GM19043 (cell line): ENCODE measurements around the gene EVA1A.

Source experiments
- ATAC-seq: cut with Tn5 transposase; IDR thresholded peaks from one replicate; pipeline ENCODE4 v1.9.1; 2021; ENCODE audit warnings: low read depth; ENCODE audit not compliant: unreplicated experiment

The EVA1A gene, protein sequence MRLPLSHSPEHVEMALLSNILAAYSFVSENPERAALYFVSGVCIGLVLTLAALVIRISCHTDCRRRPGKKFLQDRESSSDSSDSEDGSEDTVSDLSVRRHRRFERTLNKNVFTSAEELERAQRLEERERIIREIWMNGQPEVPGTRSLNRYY

DNA sequence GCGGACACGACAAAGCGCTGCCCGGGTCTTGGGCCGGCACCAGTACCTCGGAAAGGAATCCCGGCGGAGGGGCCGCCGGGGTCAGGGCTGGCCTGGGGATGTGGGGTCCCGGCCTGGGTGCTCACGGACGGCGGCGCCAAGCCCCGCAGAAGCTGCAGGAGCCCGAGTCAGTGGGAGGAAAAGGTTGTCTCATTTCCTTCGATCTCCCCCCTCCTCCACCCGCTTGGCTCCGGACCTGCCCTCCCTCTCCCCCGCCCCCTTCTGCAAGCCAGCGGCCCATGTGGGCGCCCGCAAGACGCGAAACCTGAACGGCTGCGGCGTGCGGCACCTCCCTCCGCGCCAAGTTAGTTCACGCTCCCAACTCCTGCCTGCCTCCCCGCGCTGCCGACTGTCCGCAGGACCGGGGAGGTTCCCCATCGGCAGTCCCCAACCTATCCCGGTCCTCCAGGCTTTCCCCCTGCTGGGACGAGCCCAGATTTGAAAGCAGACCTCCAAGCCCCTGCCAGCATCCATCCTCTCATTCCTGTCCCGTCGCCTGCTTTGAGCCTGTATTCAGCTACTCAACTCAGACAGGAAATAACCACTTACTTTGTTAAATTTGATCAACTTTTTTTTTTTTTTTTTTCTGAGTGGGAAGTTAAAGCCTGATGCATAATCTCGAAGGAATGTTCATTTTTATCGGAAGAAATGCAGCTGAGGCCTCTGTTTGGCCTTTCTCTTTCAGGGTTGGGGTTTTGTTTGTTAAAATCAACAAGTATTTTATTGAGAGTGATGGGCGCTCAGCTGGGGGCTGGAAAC, at the start of gene EVA1A:
Gene EVA1A, minus strand, starts transcription at position 172 of the 798 bp plus-strand sequence. CDS start 42,799 bp downstream, outside the sequence.
- no peak for ATAC-seq

DNA sequence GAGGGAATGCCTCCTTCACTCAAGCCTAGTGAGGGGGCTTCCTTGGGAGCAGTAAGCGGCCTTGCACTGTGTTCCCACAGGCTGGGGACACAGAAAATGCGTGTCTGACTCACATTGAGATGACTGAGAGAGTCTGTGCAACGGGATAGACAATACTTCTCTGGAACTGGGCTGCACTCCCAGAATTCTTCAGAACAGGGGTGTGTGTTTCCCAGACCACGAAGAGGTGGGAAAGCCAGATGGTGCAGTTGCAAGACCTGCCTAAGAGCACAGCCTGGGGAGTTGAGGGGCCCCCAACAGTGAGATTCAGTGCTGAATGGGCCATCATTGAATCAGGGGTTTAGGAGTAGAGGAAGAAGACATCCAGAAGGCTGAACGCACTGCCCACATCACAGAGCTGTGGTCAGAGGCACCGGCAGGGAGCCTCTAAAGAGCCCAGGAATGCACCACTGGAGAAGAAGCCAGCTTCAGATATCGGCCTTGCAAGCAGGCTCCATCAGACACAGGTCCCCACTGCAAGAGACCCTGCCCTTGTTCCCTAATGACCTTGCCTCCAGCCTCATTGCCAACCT, 49.3 kb upstream of the EVA1A start:
- ATAC-seq = no peak

DNA sequence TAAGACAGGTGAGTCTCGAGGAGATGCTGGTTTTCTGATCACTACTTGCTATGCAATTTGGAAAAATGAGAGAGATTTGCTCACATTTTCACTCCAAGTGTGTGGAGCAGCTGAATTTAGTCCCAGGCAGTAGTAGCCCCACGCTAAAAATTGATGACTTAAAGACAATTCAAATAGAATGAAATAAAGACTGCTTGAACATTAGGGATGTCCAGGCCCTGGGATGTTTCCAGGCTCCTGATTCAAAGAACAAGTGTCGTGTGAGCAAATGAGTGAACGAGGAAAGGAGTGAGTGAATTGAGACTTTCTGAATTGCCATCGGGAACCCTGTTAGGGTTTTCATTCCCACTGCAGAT, 48.6 kb upstream of the EVA1A start:
- no peak for ATAC-seq

DNA sequence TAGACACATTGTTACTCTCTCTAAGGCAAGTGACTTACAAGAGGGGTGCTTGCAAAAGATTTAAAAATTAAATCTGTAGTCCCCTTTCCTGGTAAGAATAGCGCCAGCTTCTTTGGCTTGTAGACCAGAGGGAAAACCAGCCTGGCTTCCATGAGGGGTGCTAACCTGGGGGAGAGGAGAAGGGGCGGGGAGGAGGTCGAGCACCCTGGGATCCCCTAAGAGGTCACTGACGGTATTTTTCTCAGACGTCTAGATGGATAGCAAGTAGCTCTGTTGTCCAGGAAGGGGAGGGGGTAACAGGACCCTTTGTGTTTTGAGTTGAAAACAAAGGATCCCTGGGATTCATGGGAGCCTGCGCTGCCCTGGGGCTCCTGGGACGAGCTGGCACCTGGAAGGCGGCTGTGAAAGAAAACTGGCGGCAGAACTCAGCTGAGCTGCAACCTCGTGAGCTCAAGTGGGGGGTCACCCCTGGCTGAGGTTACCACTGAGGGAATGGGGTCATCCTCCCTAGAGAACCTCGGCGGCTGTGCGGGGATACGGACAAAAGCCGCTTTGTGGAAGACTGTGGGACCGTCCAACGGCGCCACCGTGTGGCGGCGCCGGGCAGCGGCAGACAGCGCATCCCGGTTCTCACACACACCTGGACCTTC, 48.1 kb upstream of the EVA1A start:
- ATAC-seq = peak; percentile 62

DNA sequence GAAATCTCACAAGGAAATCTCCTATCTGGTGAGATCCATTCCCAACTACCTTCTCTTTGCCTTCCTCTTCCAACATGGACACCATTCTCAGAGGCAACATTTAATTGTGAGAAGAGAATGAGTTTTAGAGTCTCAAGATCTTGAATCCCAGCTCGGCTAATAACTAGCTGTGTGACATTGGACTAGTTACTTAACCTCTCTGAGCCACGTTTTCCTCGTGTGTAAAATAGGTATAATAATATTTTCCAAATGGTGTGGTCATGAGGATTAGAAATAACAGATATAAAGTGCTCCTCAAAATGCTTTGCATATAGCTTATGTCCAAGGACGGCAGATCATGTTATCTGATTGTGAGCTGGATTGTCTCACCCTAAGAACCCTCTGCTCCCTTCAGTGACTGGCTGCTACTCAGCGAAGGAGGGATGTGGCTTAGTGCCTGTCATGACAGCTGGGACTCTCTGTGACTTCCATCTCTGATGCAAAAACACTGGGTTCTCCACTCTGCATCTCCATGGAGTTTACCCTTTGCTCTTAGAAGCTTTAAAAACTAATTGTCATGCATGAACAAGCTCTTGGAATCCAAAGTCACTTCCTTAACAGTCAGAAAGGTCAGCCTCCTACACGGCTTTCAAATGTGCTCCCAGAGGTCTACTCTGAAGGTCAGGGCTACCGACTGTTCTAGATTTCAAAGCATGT, 47.4 kb upstream of the EVA1A start:
- no peak for ATAC-seq

DNA sequence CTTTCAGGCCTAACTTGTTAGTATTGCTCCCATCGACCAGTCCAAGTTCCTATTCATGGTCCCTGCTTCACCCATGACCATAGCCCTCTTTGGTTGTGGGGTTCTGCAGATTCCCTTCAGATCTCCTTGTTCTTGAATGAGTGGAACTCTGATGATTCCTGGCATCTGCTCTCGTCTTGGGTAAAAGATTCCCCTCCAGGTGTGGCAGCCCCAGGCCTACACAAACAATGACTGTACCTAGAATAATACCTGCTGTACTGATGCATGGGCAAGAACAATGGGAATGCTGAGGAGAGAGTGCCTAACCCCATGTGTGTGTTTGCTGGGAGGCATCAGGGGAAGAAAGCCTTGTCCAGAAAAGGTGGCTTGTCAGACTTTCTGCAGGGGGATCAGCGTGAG, 46.7 kb upstream of the EVA1A start:
- no peak for ATAC-seq

DNA sequence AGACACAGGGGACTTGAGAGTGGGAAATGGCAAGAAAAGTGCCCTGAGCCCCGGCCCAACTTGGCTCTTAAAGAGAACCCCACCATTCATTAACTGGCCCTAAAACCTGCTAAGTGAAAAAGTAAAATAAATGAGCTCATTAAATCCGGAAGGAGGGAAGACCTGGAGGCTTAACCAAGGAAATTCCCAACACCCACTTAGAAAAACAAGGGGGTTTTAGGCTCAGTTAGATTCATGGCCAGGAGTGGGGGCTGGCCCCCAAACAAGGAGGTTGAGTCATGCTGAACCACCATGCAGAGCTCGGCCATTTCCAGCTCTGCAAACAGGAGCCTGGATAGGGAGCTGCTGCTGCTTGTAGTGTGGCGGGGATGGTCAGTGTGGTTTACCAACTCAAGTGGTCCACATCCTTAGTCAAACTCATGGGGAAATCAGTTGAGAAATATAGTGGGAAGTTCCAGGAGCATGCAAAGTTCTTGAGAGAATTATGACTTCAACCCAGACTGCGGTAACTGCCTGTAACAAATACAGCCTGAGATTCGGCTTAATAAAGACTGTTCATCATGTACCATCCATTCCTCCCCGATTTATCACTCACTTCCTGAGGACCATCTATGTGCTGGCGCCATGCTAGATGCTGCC, 46.1 kb upstream of the EVA1A start:
- no peak for ATAC-seq

DNA sequence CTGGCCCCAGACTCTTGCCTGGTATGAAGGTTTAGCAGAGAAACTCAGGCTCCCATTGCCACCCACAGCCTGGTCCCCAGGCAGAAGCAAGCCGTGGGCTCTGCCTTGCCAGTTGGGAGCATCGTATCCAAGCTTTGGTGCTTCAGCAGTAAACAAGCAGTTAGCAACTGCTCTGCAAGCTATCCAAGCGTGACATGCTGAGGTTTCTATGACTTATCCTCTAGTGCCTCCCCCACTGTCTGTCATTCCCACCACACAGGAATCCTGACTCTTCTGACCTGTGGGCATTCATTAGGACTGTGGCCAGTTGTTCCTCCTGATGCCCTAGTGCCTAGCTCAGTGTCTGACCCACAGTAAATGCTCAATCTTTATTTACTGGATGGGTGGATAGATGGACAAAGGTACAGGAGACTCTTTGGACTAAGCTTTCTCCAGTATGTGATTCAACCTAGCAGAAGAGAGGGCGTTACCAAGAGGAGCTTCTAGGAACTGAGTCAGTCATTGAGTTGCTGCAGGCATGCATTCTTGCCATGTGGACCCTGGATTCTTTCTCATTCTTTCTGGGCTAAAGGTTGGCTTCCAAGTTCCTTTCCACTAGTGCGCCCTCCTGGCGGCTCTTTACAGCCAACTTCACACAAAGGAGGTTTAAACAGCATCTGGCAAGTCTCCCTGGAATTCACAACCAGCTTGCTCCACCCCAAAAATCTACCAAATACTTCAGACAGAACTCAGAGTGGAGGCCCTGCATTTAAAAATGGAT, 45.2 kb upstream of the EVA1A start:
- ATAC-seq = no peak

DNA sequence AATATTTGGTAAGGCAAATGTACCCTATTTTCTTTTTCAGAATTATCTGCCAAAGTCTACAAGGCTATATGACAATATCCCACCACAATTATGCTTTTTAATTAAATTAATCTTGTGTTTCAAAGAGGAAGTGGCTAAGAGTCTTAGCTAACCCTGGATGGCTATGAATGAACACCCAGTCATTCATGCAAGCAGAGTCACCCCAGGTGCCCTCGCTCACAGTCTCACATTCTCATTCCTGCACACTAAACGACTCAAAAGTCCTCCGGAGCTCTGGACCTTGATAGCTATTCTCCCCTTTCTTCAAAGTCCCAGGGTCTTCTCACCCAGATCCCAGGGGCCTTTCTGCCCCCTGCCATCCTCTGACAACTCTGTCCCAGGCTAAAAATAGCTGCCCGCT, 43.7 kb upstream of the EVA1A start:
- ATAC-seq = no peak

DNA sequence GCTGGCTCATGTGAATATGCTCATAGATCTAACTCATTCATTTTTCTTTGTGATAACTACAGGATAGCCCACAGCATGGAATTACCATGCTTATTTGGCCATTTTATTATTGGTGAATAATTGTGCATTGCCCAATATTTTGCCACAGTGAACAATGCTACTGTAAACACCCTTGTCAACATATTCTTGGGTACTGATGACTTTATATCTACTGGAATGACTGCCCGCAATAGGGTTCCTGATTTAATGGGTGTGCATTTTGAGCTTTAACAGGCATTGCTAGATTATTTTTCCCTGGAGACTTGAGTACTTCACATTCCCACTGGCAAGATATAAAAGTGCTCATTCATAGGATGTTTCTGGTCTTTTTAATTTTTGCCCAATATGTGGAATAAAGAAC, 42.7 kb upstream of the EVA1A start:
- no peak for ATAC-seq

DNA sequence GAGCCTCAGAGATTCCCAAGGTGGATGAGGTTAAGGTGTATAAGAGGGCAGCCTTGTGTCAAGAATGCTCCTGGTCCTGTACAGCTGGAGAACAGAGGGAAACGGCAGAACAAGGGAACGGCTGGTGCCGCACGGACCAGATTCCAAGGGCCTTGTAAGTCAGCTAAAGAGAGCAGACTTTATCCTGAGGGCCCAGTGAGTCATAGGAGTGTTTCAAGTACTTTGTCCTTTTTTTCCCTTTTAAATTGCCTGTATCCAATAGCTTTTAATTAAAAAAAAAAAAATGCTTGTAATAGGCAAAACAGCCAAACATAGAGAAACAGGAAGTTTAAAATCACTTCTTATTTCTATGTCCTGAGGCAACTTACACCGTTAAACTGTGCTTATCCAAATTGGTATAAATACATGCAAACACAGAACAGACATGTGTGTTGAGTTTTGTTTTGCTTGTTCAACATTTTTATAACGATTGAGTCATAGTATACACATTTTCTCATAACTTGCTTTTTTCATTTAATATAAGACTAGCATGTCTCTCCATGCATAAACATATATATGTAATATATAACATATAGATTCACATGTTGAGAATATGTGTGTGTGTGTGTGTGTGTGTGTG, 42.1 kb upstream of the EVA1A start:
- no peak for ATAC-seq

DNA sequence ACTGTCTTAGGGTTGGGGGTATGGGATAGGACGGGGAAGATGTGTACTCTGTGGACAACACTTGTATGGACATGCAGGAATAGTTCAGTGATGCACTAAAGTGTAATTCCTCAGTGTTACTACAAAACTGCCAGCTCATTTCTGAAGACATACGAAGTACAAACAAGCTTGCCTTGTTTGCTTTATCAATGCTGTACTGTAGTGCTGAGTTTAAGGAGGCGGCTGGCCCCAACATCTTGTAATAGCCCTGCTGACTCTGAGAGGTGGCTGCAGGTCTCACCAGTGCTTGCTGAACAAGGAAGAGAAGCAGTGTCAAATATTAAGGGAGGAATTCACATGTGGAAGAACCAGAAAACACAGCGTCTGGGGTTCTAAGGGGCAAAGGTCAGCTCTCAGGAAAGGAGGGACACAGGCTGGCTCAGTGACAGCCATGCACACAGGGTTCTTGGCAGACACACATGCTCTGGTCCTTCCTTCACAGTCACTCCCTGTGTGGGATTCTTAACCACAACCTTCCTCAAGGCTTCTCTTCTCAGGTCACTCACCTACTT, 39.8 kb upstream of the EVA1A start:
- ATAC-seq = no peak

DNA sequence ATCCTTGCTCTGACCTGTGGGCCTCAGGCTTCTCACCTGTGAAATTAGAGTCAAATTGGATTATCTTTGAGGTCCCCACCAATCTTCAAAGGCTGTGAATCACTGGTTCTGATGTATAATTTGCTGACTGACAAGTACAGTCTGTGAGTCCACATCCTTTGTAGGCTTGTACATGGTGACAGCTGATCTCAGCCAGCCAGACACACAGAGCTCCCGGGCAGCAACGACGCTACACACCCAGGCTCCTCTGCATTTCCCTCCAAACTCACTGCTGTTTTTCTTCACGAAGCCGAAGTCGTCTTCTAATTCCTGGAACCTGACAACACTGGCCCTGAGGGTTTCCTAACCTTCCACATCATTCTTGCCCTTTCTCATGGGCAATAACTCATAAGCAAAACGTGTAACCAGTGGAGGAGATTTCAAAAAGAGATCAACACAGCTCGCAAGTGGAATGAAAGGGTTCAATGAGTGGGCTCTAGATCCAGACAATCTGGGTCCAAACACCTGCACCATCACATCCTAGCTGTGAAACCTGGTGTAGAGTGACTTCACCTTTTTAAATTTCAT, 37.9 kb upstream of the EVA1A start:
- ATAC-seq = no peak

DNA sequence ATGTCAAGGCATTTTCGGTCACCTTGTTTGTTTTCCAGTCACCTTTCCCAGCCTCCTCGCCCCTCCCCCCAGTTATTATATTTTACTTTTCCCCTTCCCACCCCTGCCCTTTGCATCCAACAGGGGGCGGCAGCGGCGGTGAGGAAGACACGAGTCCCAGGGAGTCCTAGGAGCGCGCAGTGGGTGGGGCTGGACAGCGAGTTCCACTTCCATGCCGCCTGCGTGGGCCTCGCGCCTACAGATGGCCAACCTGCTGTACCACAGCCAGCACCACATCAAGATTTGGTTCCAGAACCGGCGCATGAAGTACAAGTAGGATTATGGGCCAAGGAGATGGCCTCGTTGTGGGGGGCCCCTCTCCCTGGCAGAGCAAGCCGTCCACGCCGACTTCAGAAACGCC, 37.2 kb upstream of the EVA1A start:
- no peak for ATAC-seq

DNA sequence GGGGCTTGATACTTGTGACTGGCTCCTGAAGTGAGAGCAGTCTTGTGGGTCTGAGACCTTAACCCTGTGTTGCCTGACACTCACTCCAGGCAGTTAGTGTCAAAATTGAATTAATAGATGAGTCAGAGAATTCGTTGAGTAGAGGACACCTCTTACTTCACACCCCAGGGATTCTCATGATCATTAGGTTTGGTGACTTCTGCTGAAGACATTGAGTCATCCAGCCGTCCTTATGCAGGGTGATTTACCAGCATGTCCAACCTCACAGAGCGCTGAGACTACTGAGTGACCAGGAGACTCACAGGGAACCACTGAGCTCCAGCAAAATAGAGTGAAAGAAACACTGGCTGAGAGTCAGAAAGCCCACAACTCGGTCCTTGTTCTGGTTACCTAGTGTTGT, 36.0 kb upstream of the EVA1A start:
- no peak for ATAC-seq

DNA sequence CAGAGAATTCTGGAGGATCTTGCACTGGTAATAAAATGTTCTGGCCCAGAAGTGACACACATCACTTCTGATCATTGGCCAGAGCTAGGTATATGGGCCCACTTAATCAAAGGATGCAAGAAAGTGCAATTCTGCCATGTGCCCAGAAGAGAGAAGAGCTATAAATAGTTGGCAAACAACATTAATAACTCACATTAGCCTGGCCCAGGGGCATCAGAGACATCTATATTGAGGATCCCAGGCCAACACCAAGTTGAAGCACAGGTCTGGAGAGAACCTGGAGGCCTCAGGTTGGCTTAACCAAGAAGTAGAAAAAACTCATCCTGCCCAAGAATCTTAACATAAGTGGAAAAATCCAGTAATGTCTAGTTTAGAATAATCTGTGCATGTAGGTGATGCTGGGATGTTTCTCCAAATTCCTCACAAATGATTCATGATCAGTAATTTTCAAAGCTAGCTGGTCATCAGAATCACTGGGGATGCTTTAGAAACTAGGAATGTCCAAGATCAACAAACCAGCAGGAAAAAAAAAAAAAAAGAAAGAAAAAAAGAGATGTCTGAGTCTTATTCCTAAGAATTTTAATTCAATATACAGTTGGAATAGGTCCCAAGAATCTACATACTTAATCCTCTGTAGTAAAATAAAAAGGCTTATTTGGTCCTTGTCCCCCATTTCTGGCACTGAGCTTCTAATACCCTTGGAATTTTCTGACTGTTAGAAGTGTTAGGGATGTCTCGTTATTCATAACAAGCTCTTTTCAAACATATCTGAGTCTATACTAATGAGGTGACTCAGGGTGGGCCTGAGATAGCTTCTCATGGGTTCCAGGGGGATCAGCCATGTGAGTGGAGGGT, 35.0 kb upstream of the EVA1A start:
- no peak for ATAC-seq

DNA sequence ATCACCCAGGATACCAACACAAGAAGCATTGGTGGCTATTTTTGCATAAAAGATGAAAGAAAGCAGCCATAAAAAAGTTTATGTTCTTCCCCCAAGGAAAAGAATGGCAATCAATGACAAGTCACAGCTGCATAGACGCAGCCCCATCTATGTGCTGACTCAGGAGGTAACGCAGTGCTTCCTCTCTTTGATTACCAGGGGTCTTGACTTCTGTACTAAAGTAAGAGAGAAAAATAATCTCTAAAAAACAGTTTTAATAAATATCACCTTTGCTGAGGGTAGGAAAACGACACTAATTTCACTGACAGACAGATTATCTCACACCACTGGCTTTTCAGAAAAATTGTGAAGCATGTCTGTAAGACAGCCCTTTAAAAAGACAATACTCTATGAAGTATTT, 33.9 kb upstream of the EVA1A start:
- no peak for ATAC-seq

DNA sequence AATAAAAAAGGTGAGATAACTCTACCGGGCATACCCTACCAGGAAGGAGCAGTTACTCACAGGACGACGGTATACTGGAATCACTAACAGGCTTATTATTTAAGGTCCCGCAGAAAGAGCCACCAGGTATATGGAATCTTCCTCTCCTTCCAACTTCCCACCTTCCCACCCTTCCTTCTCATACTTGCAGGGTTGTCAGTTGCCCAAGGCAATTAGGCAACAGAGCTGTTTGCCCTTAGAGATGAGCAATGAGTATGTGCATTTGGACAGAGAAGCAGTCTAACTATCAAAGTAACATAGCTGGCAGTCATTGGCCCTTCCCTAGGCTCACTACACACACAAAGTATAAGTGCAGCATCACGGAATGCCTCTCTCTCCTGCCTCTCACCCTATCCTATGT, 32.1 kb upstream of the EVA1A start:
- ATAC-seq = no peak
